ENCODE measurements around the gene TTC34.
"Not testable (repeated sequence)": the region's sequence is repeated elsewhere in the genome, so short reads cannot be mapped to it uniquely, and the experiment has no call there.

TTC34 gene

GRCh38 chr1:2791027-2791760, 10.3 kb downstream of the TTC34 start:
- no peak for DNase-seq

GRCh38 chr1:2789986-2790581, 11.4 kb downstream of the TTC34 start:
- DNase-seq = no peak

GRCh38 chr1:2789164-2789985, 12.1 kb downstream of the TTC34 start:
- DNase-seq = no peak

- DNase-seq = no peak
These were observed 12.9 kb downstream of the TTC34 start for GRCh38 chr1:2788506-2789163.

- DNase-seq = no peak
These were observed 14.2 kb downstream of the TTC34 start for GRCh38 chr1:2787163-2787911.

GRCh38 chr1:2786329-2787162, 14.9 kb downstream of the TTC34 start:
- no peak for DNase-seq

- no peak for DNase-seq
These were observed 15.7 kb downstream of the TTC34 start for GRCh38 chr1:2785631-2786328.

- DNase-seq = no peak
These were observed 16.5 kb downstream of the TTC34 start for GRCh38 chr1:2784854-2785630.

GRCh38 chr1:2783435-2784397, 17.8 kb downstream of the TTC34 start:
- no peak for DNase-seq

- no peak for DNase-seq
These were observed 18.4 kb downstream of the TTC34 start for GRCh38 chr1:2783069-2783434.

- DNase-seq = no peak
These were observed 19.9 kb downstream of the TTC34 start for GRCh38 chr1:2781627-2782026.

- no peak for DNase-seq
These were observed 23.3 kb downstream of the TTC34 start for GRCh38 chr1:2778220-2778592.

GRCh38 chr1:2777424-2778219, 23.9 kb downstream of the TTC34 start:
- no peak for DNase-seq

- DNase-seq = not testable (repeated sequence)
These were observed 26.2 kb downstream of the TTC34 start for GRCh38 chr1:2775333-2775732.

GRCh38 chr1:2768052-2768451, 33.4 kb downstream of the TTC34 start:
- not testable (repeated sequence) for DNase-seq

- not testable (repeated sequence) for DNase-seq
These were observed 42.1 kb downstream of the TTC34 start for GRCh38 chr1:2759433-2759832.

- DNase-seq = not testable (repeated sequence)
These were observed 44.0 kb downstream of the TTC34 start for GRCh38 chr1:2757519-2757918.

GRCh38 chr1:2755426-2755825, 46.1 kb downstream of the TTC34 start:
- not testable (repeated sequence) for DNase-seq

Data from NCI-H2081 treated with DMSO at 0.1 percent for 48 hours (cell line).